ENCODE results near the gene SPOCK2. TPM values are rescaled to one million over a fixed set of nuclear protein-coding genes. Genes with fewer than 3 reads are reported as not detected.

Gene SPOCK2
- total RNA-seq, 1 donor = under 0.01 TPM

- H3K4me3 ChIP-seq (ENCODE audit: low read depth, low read length) = no peak overlapping the region
- DNase-seq (ENCODE audit: low read depth) = peak; percentile 99
- peak; percentile 5 for TF ChIP-seq CTCF (IDR thresholded peaks at IDR 0.05; ENCODE audit: insufficient read depth, low read depth, low read length)
Observed at GRCh38 chr10:72009425-72010081, 78.8 kb downstream of the SPOCK2 start.

DNA sequence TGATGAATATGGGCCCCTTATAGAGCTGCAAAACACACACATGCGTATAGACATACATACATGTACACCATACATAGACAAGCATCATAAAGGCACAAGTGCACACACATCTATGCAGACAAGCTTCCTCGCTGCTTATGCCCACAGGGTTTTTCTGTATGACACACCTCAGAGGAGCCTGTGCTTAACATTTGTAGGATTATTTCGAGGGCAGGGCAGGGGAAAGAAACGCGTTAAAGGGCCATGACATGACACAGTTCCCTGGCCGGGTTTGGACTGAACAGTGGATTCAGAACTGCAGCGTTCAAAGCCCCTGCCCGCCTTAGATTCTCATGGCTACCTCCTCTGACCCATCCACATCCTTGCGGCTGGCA, 79.3 kb downstream of the SPOCK2 start:
- H3K4me3 ChIP-seq (ENCODE audit: low read depth, low read length) = no peak overlapping the region

More for the DNA sequence above, 79.3 kb downstream of the SPOCK2 start:
- no peak for DNase-seq (ENCODE audit: low read depth)
- no peak for TF ChIP-seq CTCF (IDR thresholded peaks at IDR 0.05; ENCODE audit: insufficient read depth, low read depth, low read length)

Other genes starting within 250 kb of the SPOCK2 start
- gene PSAP, start 237.3 kb downstream of the SPOCK2 start, total RNA-seq = 521 and 543 TPM in 2 replicates
- 37.4 and 58.3 TPM in 2 replicates for gene CHST3, start 124.2 kb downstream of the SPOCK2 start, total RNA-seq
- 43.2 and 66.1 TPM in 2 replicates for gene ANAPC16, start 127.5 kb upstream of the SPOCK2 start, total RNA-seq
- gene ASCC1, start 127.7 kb upstream of the SPOCK2 start, total RNA-seq = 32.5 and 41.0 TPM in 2 replicates
- 88.5 and 325 TPM in 2 replicates for gene DDIT4, start 185.4 kb upstream of the SPOCK2 start, total RNA-seq